Body of pancreas (tissue), 4 donors: ENCODE data around the gene SLC6A7.

Experiments used
- CTCF ChIP-seq, 7 experiments: fragments of 450-650 bp in 4 of 7; fragments of 200-600 bp in 3 of 7; sonication (generic) in 3 of 7; IDR thresholded peaks; one replicate each; pipeline ENCODE4 v1.5.1; 2016 to 2019; ENCODE audit warnings: antibody characterized with exemption in 7 of 7
- POLR2A ChIP-seq, 3 donors: fragments of 450-650 bp; IDR thresholded peaks; one replicate each; pipeline ENCODE4 v1.6.1; 2016; ENCODE audit warnings: antibody characterized with exemption in 3 of 3, mild to moderate bottlenecking in 2 of 3

- TF ChIP-seq CTCF (IDR thresholded peaks at IDR 0.05) (no peak), POLR2A (IDR thresholded peaks at IDR 0.05) (no peak)
Observed at GRCh38 chr5:150178262-150178661, 11.6 kb upstream of the SLC6A7 start.
